Fibroblast of lung (primary cell): ENCODE results near the gene TMEM92.
"Not testable (repeated sequence)": the region's sequence is repeated elsewhere in the genome, so short reads cannot be mapped to it uniquely, and the experiment has no call there.

ENCODE experiments used
- EZH2 ChIP-seq: IDR thresholded peaks from 2 replicates; pipeline ENCODE4 v1.5.1; 2012; ENCODE audit warnings: low read length, control low read depth, mild to moderate bottlenecking; ENCODE audit errors: missing control alignments
- TF ChIP-seq, protein P1 (sequence below), 2 donors: IDR thresholded peaks in 1 of 2; conservative IDR thresholded peaks in 1 of 2; 1 replicate in 1 of 2; 2 replicates in 1 of 2; pipeline ENCODE4 v1.5.1; 2011 to 2012; ENCODE audit warnings: low read length in 2 of 2, control low read depth in 1 of 2, inconsistent platforms in 1 of 2, low read depth in 1 of 2, mild to moderate bottlenecking in 1 of 2

DNA sequence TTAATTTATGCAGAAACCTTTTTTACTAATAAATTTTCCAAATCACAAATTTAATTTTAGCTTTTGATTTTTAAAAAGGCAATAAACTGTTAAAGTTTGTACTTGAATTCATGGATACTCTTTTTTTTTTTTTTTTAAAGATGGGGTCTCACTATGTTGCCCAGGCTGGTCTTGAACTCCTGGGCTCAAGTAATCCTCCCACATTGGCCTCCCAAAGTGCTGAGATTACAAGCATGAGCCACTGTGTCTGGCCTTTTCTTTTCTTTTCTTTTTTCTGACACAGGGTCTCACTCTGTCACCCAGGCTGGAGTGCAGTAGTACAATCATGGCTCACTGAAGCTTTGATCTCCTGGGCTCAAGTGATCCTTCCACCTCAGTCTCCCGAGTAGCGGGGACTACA, 42.4 kb downstream of the TMEM92 start:
- TF ChIP-seq, protein P1, sequence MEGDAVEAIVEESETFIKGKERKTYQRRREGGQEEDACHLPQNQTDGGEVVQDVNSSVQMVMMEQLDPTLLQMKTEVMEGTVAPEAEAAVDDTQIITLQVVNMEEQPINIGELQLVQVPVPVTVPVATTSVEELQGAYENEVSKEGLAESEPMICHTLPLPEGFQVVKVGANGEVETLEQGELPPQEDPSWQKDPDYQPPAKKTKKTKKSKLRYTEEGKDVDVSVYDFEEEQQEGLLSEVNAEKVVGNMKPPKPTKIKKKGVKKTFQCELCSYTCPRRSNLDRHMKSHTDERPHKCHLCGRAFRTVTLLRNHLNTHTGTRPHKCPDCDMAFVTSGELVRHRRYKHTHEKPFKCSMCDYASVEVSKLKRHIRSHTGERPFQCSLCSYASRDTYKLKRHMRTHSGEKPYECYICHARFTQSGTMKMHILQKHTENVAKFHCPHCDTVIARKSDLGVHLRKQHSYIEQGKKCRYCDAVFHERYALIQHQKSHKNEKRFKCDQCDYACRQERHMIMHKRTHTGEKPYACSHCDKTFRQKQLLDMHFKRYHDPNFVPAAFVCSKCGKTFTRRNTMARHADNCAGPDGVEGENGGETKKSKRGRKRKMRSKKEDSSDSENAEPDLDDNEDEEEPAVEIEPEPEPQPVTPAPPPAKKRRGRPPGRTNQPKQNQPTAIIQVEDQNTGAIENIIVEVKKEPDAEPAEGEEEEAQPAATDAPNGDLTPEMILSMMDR (conservative IDR thresholded peaks at IDR 0.05 in 1 of 2, IDR thresholded peaks at IDR 0.05 in 1 of 2; ENCODE audit: low read depth in 1 of 2, low read length in 2 of 2), result not testable (repeated sequence)
- not testable (repeated sequence) for TF ChIP-seq EZH2
